HepG2 (cell line): ENCODE data around the gene GYS1. TPM values are rescaled to one million over a fixed set of nuclear protein-coding genes. Genes with fewer than 3 reads are reported as not detected.

Experiments used
- AKNA ChIP-seq: sonication (generic); formaldehyde crosslinking; IDR thresholded peaks from 2 replicates; pipeline ENCODE4 v1.4.0; 2020; ENCODE audit warnings: missing genetic modification reagents, borderline replicate concordance
- ARNT ChIP-seq: fragments of 450-650 bp; IDR thresholded peaks from 2 replicates; pipeline ENCODE4 v1.6.1; 2017
- CCDC6 ChIP-seq: sonication (generic); formaldehyde crosslinking; IDR thresholded peaks from 2 replicates; pipeline ENCODE4 v1.8.1; 2022; ENCODE audit warnings: mild to moderate bottlenecking, missing genetic modification reagents, moderate library complexity
- CHD4 ChIP-seq: fragments of 200-600 bp; sonication (generic); IDR thresholded peaks from 2 replicates; pipeline ENCODE4 v1.7.0; 2017; ENCODE audit warnings: mild to moderate bottlenecking, low read length, borderline replicate concordance
- HNRNPLL ChIP-seq: fragments of 200-400 bp; formaldehyde crosslinking; IDR thresholded peaks from 2 replicates; pipeline ENCODE4 v1.6.1; 2017; ENCODE audit warnings: mild to moderate bottlenecking, low read depth, low read length; ENCODE audit not compliant: poor library complexity, severe bottlenecking
- MZF1 ChIP-seq: sonication (generic); formaldehyde crosslinking; IDR thresholded peaks from 2 replicates; pipeline ENCODE4 v1.8.1; 2023; ENCODE audit warnings: mild to moderate bottlenecking, missing genetic modification reagents, borderline replicate concordance
- PAXIP1 ChIP-seq: sonication (generic); formaldehyde crosslinking; conservative IDR thresholded peaks from 2 replicates; pipeline ENCODE4 v1.4.0; 2020; ENCODE audit warnings: mild to moderate bottlenecking, missing genetic modification reagents, moderate library complexity
- ZNF101 ChIP-seq: sonication (generic); formaldehyde crosslinking; IDR thresholded peaks from 2 replicates; pipeline ENCODE4 v1.4.0; 2020; ENCODE audit warnings: mild to moderate bottlenecking, low read depth, missing genetic modification reagents, borderline replicate concordance
- ZNF136 ChIP-seq: sonication (generic); formaldehyde crosslinking; IDR thresholded peaks from 2 replicates; pipeline ENCODE4 v1.8.1; 2022; ENCODE audit warnings: low read depth, mild to moderate bottlenecking, moderate library complexity, missing genetic modification reagents
- ZNF143 ChIP-seq: sonication (generic); formaldehyde crosslinking; IDR thresholded peaks from 2 replicates; pipeline ENCODE4 v1.4.0; 2020; ENCODE audit warnings: missing genetic modification reagents
- ZNF317 ChIP-seq: sonication (generic); formaldehyde crosslinking; IDR thresholded peaks from 2 replicates; pipeline ENCODE4 v1.5.0; 2020; ENCODE audit warnings: mild to moderate bottlenecking, missing genetic modification reagents
- ZNF34 ChIP-seq: sonication (generic); formaldehyde crosslinking; IDR thresholded peaks from 2 replicates; pipeline ENCODE4 v1.4.0; 2020; ENCODE audit warnings: mild to moderate bottlenecking, missing genetic modification reagents, borderline replicate concordance
- ZNF670 ChIP-seq: sonication (generic); formaldehyde crosslinking; IDR thresholded peaks from 2 replicates; pipeline ENCODE4 v1.8.0; 2022; ENCODE audit warnings: mild to moderate bottlenecking, missing genetic modification reagents, borderline replicate concordance
- ZNF761 ChIP-seq: sonication (generic); formaldehyde crosslinking; conservative IDR thresholded peaks from 2 replicates; pipeline ENCODE4 v1.4.0; 2020; ENCODE audit warnings: mild to moderate bottlenecking, missing genetic modification reagents
- ZNF839 ChIP-seq: sonication (generic); formaldehyde crosslinking; IDR thresholded peaks from 2 replicates; pipeline ENCODE4 v1.4.0; 2020; ENCODE audit warnings: missing genetic modification reagents, mild to moderate bottlenecking, borderline replicate concordance
- polyA plus RNA-seq, 8 experiments: library from polyadenylated mRNA; depleted of rRNA in 3 of 8; stranded (reverse) in 7 of 8; unstranded in 1 of 8; fragments of >200 nt; fragmentation: Illumina TruSeq in 4 of 8; extraction: Trizol in 4 of 8; gene quantifications; 2 replicates each; pipeline versions ENCODE4 v1.2.1 to v1.2.3, GENCODE V29; 2011 to 2016; ENCODE audit warnings: low read depth in 4 of 8, missing spikeins in 1 of 8, mixed read lengths in 1 of 8; ENCODE audit not compliant: insufficient read depth in 1 of 8
- total RNA-seq, 5 experiments: library from RNA; depleted of rRNA; stranded (reverse); fragments of >200 nt; fragmentation: Illumina TruSeq; extraction: Trizol; gene quantifications; 2 replicates each; pipeline ENCODE4 v1.2.3, GENCODE V29; 2016; ENCODE audit warnings: low read depth in 1 of 5
- TF ChIP-seq, protein P1 (sequence below): sonication (generic); formaldehyde crosslinking; IDR thresholded peaks from 2 replicates; pipeline ENCODE4 v1.4.0; 2020; ENCODE audit warnings: mild to moderate bottlenecking, missing genetic modification reagents
- TF ChIP-seq, protein P2 (sequence below): sonication (generic); formaldehyde crosslinking; IDR thresholded peaks from 2 replicates; pipeline ENCODE4 v1.8.0; 2022; ENCODE audit warnings: mild to moderate bottlenecking, missing genetic modification reagents; ENCODE audit not compliant: insufficient replicate concordance
- TF ChIP-seq, protein P3 (sequence below): sonication (generic); formaldehyde crosslinking; IDR thresholded peaks from 2 replicates; pipeline ENCODE4 v1.4.0; 2020; ENCODE audit warnings: mild to moderate bottlenecking, missing genetic modification reagents

GYS1 gene
- total and polyA plus RNA-seq, 2 of the 13 experiments (the other 11 are each of a cell fraction or from before 2014, with no cell fraction given): 18.4 to 42.1 TPM

DNA sequence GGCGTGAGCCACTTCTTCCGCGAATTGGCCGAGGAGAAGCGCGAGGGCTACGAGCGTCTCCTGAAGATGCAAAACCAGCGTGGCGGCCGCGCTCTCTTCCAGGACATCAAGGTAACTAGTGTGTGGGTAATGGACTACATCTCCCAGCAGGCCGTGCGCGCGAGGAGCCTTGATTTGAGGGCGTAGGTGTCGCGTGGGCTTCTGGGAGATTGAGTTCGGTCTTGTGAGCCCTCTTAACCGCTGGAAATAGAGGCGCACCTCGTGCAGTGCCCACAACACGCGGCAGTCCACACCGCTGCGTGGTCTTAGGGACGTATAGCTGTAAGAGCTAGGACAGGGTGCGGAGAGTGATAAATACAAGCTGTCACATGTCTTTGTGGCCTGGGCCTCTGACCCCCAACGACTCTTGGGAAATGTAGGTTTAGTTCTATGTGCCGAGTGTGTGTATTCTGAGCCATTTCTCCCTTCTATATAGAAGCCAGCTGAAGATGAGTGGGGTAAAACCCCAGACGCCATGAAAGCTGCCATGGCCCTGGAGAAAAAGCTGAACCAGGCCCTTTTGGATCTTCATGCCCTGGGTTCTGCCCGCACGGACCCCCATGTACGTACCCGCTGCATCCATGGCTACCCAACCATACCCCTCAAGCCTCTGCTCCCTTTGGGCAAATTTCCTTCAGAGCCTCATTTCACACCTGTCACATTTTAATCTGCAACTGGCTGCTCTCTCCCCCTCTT lies 27.1 kb downstream of the GYS1 start (continued):
- no peak for TF ChIP-seq AKNA
- no peak for TF ChIP-seq ZNF136
- TF ChIP-seq ZNF670 (CRISPR knock-in tag): no peak
- peak; percentile 16; the same call in 1 of the 2 replicates for TF ChIP-seq CCDC6
- TF ChIP-seq MZF1 (CRISPR knock-in tag): no peak
- TF ChIP-seq, protein P1, sequence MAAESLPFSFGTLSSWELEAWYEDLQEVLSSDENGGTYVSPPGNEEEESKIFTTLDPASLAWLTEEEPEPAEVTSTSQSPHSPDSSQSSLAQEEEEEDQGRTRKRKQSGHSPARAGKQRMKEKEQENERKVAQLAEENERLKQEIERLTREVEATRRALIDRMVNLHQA (CRISPR knock-in tag): no peak
- TF ChIP-seq CHD4: no peak
- no peak; the same call in 1 of the 2 replicates for TF ChIP-seq ZNF839 (CRISPR knock-in tag)
- TF ChIP-seq, protein P2, sequence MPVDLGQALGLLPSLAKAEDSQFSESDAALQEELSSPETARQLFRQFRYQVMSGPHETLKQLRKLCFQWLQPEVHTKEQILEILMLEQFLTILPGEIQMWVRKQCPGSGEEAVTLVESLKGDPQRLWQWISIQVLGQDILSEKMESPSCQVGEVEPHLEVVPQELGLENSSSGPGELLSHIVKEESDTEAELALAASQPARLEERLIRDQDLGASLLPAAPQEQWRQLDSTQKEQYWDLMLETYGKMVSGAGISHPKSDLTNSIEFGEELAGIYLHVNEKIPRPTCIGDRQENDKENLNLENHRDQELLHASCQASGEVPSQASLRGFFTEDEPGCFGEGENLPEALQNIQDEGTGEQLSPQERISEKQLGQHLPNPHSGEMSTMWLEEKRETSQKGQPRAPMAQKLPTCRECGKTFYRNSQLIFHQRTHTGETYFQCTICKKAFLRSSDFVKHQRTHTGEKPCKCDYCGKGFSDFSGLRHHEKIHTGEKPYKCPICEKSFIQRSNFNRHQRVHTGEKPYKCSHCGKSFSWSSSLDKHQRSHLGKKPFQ: no peak
- peak; percentile 92 for TF ChIP-seq ZNF143 (CRISPR knock-in tag)
- no peak for TF ChIP-seq ZNF101
- TF ChIP-seq HNRNPLL: no peak
- no peak for TF ChIP-seq PAXIP1
- no peak for TF ChIP-seq ZNF317 (CRISPR knock-in tag)
- no peak for TF ChIP-seq ARNT
- TF ChIP-seq, protein P3, sequence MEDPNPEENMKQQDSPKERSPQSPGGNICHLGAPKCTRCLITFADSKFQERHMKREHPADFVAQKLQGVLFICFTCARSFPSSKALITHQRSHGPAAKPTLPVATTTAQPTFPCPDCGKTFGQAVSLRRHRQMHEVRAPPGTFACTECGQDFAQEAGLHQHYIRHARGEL: no peak
- TF ChIP-seq ZNF34 (CRISPR knock-in tag): no peak
- peak; percentile 12; the same call in 1 of the 2 replicates for TF ChIP-seq ZNF761 (CRISPR knock-in tag)
